Islet of Langerhans (tissue), 1 donor: ENCODE data around the gene CSHL1.

Experiments used
- FAIRE-seq: peaks from one replicate; lab custom pipeline; 2011; peaks lifted over from hg19 to GRCh38; lab: Jason Lieb, UNC

CSHL1 gene

DNA sequence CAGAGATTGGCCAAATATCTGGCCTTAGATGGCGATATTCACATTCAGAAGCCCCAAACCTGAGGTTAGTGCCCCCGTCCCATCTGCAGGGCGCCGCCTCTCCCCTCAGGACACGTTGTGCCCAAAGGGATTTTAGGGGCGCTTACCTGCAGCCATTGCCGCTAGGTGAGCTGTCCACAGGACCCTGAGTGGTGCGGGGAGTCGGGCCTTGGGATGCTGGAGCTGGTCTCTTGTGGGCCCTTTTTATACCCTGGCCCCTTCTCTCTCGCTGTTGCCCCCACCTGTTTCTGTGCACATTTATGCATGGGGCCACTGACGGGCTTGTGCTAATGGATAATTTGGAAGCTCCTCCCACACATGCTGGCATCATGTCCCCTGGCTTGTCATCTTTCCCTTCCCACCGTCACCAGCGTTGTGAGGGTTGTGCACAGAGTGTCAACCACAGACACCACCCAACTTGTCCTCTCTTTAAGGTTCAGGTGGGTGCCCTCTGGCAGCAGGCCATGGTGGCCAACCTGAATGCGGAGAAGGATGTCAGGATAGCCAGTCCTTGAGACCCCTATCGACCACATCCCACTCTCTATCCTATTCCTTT, at the start of gene CSHL1:
CSHL1 (minus strand) TSS at position 218 of the 595 bp plus-strand sequence; CDS start at position 156, 62 bp downstream.
- no peak for FAIRE-seq

DNA sequence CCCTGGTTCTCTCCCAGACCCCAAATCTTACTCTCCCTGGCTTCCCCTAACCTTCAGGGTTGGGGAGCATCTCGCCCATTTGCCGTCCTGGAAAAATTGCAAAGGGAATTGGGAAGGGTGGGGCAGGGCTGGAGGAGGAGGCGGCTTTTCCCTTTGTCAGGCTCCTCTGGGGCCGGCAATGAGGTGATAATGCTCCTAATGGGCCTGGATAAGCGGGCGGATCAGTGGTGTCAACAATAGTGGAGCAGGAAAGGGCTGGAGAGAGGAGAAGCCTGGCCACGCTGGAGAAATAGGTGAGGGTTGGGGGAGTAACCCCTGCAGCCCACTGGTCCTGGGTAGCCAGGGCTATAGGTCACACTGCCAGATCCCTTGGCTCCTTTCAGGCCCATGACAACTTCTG, 49.4 kb upstream of the CSHL1 start:
- FAIRE-seq, result no peak

DNA sequence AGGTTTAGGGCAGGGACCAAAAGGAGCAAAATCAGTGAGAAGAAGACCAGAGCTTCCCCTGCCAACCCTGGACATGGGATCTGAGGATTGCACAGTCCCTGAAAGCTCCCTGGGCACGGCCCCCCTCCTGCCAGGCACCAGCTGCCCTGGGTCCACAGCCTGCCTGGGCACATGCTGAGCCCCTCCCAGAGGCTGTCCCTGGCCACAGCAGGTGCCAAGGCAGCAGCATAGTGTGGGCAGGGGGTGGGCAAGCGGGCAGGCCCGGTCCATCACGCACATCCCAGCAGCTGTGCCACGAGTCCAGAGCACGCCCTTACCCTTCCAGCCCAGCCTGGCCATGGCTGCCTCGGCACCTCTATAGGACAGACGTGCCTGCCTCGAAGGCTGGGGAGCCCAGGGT, 48.9 kb upstream of the CSHL1 start:
- no peak for FAIRE-seq

DNA sequence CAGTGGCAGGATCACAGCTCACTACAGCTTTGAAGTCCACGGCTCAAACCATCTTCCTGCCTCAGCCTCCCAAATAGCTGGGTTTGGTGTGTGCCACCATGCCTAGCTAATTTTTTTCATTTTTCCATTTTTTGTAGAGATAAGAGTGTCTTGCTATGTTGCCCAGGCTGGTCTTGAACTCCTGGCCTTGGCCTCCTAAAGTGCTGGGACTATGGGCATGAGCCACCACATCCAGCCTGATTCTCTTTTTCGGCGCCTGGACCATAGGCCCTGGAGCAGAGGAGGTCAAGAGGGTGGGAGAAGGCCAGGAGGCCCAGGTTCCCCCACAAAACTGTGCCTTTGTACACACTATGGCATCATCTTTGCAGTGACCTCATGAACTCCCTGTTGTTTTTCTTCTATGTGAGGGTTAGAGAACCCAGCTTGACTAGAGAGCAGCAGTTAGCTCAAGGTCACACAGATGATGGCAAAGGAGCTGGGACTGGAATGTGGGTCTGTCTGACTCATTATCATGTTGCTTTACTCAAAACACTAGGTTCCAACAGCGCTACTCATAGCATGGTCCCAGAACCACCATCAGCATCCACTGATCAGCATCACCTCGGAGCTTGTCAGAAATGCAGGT, 45.4 kb upstream of the CSHL1 start:
- no peak for FAIRE-seq

DNA sequence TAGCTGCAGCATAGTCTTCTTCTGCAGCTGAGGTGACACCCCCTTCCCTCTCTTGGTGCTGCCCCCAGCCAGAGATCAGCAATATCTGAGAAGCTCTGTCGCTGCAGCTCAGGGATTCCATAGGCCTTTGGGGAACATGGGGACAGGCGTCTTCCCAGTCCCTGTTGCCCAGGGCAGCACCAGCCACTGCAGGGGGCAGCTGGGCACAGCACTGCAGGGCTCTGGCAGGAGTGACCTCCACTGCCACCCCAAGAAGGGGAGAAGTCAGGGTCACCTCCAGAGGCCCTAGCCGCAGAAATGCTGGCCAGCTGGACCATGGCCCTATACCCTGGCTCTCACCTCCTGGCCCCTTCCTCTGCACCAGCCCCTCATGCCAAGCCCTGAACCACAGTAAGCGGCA, 44.7 kb upstream of the CSHL1 start:
- no peak for FAIRE-seq

DNA sequence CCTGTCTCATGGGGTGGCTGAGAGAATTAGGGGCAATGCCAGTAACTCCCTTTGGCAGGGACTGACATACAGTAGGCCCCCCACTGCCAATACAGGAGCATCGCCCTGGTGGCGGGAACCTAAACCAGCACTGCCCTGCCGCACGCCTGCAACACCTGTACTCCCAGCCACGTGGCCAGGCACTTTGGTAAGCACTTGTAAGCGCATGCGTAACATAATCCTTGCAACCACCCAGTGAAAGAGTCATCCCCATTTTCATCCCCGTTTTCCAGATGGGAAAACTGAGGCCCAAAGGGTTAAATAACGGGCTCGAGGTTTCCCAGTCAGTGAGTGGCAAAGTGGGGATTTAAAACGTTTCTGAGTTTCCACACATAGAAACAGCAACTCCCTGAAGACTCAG, 44.2 kb upstream of the CSHL1 start:
- FAIRE-seq, result no peak

DNA sequence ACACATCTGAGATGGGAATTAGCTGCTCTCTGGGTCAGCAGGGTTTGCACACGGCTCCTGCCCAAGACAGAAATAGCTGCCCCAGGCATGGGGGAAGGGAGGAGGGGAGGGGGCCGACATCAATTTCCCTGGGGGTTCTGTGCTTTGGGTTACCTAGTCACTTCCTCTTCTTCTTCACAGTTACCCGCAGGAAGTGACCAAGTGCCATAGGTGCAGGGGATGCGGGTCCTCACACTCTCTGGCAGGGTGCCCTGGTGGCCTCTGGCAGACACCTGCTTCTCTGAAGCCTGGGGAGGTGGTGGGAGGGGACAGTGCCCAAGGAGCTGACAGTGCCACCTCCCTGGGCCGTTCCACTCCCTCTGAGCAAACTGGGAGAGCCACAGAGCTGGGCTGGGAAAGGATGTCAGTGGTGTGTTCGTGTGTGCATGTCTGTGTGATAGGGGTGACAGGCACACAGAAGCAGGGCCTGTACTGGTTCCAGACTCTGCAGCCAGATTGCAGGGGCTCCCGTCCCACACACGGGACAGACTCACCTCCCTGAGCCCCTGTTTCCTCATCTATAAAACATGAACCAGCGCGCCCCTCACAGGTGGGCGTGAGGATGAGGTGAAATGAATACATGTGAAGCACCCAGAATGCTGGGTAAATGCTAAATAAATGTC, 43.5 kb upstream of the CSHL1 start:
- no peak for FAIRE-seq

DNA sequence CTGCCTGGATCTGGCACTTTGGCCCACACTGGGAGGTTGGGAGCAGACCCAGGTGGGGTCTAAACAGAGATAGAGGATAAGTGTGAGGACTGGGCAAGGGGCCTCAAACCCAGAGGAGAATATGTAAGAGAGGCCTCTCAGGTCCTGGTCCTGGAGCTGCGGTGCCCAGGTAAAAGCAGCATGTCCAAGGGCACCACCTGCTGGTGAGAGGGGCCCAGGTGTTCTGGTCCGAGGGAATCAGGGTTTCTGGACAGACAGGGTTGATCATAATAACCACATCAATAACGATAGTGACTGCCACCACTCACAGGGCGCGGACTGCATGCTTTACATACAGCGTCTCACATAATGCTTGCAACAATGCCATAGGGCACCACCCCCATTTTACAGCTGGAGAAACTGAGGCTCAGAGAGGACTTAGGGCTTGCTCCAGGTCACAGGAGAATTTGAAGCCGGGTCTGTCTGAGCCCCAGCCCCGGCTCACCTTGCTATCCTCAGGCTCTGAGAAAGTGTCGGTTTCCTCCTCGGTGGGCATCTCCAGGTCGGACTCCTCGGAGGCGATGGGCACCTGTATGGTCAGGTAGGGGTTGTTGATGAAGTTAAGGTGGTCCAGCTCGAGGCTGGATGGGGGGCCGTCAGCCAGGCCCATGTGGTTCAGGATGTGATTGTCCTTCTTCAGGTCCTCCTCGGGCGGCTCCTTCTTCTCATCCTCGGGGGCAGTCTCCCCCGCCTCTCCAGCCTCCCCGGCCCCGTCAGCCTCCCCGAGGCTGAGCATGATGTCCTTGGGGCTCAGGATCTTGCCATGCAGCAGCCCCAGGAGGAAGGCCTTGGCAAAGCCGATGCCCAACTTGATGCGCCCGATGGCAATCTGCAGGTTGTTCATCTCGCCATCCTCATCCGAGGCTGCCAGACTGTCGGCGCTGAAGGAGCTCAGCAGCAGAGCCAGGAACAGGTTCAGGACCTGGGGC, 40.2 kb upstream of the CSHL1 start:
- FAIRE-seq, result no peak

DNA sequence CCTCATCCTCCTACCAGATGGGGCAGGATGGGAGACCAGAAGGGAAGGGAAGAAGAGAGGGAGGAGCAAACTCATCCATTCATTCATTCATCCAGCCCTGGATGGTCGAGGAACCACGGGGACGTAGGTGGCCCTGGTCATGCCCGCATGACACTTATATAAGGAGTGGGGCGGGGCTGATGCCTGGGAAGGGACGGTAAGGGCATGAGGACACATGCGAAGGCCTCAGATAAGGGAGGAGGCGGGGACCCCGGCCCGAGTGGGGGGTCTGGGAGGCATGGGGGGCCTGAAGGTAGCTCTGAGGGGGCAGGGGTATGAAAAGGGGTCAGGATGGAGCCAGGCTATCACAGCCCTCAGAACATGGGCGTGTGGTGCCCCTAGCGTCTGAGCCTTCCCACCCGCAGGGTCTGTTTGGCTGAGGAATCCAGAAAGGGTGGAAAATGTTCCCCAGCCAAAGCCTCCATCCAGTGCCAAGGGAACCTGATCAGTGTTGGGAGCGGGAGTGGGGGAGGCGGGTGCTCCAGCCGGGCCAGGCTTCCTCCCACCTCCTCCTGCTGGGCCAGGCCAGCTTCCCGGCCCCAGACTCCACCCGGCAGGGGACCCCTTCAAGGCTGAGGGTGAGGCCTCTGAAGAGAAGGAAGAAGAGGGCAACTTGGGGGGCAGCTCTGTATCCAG, 38.7 kb upstream of the CSHL1 start:
- FAIRE-seq, result no peak

DNA sequence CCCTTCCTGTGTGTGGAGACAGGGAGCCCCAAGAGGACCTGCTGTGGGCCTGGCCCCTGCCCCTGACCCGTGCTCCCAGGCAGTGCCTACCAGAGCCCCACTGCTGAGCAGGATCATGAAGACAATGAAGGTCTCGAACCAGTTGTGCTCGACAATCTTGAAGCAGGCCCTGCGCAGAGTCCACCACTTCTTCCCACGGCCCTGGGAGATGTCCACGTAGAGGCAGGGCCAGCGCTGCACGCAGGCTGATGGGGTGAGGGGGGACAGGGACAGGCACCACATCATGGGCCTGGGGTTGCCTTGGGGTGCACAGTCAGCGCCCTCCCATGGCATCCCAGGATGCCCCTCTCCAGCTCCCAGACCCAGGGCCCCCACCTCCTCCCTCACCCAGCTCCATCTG, 37.5 kb upstream of the CSHL1 start:
- FAIRE-seq, result no peak

DNA sequence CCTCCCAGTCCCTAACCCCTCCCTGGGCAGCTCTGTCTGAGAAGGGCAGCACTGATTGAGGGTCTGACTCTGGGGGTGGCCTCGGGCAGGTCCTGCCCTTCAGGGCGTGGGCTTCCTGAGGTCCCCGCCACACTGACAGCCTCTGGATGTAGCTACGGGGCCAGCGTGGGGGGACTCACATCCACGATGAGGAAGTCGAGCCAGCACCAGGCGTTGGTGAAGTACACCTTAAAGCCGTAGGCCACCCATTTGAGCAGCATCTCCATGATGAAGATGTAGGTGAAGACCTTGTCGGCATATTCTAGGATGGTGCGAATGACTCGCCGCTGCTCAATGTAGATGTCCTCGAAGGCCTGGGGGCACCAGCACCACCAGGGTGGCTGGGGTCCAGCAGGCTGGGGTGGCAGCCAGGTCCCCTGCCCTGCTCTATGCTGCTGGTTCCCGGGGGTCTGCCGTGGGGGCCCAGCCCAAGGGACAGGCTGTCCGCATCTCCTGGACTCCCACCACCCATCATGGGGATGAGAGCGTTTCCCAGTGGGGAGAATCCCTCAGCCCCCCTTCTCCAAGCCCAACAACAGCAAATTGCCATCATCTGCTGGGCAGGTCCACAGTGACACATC, 36.8 kb upstream of the CSHL1 start:
- FAIRE-seq, result no peak

DNA sequence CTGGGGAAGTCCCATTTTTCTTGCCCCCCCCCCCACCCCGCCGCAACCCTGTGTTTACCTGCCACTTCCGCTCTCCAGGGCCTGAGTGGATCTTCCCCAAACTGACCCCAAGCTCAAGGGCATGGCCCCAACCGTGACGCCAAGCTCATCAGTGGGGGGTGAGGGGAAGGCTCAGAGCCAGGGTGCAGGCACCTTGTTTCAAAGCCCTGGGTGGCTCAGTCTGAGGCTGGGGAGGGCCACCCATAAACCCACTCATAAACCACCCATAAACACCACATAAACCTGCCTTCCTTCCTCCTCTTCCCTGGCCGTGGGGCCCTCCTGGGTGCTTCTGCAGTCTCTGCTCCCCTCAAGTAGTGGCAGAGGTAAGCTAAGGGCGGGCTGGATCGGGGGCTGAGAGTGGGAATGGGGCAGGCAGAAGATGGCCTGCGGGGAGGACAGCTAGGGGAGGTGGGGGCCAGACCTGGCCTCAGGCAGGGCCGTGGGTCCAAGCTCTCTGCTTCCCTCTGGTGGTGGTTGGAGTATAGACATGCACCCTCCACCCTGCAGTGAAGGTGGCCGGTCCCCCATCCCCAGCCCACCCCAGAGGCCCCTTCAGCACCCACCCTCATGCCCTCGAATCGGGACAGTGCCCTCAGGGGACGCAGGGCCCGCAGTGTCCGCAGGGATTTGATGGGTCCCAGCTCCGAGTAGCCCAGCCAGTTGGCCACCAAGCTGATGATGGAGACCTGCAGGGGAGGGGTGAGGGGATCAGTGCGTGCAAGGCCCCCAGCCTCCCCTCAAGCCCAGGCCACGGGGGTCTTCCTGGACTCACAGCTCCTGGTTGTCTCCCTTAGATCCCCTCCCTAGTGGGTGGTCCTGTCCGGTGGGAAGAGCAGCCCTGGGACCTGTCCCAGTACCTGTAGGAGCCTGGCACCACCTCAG, 35.6 kb upstream of the CSHL1 start:
- no peak for FAIRE-seq

DNA sequence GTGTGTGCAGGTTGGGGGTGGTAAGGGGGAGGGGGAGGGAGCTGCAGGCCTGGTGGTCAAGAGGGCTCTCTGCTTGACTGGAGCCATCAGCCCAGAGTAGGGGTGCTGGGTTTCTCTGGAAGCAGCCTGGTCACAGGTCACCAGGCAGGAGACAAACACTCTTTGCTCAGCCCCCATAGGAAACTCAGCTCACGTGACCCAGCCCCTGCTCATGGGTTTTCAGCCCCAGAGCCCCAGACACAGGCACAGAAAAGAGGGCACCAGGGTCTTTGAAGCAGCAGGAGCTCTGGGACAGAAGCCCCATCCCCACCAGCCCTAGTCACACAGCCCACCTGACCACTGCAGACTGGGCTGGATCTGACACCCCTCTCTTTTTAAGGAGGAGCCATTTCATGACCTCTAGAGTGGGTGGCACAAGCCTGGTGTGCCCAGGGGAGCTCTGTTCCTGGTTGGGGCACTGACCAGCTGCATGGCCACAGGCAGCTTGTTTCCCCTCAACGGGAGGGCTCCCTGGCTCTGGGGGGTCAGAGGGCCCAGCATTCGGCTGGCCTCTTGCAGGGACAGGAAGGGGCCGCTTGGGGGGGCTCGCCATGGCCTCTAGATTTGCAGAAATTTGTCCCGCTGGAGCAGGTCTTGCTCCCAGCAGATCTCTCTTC, 34.9 kb upstream of the CSHL1 start:
- no peak for FAIRE-seq

DNA sequence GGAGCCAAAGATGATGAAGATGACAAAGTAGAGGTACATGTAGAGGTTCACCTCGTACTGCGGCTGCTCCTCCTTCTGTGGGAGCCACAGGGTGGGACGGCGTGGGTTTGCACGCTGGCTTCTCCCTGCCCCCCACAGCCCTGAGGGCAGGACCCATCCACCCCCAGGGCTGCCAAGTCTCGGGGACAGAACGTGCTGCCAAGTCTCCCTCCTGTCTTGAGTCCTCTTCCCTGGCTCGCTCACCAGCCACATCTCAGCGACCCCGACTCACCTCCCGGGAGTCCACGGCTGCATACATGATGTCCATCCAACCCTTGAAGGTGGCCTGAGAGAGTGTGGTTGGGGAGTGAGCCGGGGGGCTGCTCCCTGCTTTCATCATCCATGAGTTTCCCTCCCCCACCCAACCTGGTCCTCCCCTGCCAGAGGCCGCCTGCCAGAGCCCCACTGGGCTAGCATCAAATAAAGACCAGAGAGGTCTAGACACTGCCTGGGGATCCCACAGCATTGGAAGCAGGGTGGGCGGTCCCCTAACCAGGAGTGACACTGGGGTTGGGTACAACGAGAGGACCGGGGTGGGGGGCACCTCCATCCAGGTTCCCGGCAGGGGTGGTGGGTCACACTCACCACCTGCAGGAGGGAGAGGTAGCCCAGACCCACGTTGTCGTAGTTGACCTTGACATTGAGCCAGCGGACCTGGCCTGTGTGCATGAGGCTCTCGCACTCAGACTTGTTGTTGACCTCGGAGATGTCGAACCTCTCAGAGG, 33.9 kb upstream of the CSHL1 start:
- no peak for FAIRE-seq

DNA sequence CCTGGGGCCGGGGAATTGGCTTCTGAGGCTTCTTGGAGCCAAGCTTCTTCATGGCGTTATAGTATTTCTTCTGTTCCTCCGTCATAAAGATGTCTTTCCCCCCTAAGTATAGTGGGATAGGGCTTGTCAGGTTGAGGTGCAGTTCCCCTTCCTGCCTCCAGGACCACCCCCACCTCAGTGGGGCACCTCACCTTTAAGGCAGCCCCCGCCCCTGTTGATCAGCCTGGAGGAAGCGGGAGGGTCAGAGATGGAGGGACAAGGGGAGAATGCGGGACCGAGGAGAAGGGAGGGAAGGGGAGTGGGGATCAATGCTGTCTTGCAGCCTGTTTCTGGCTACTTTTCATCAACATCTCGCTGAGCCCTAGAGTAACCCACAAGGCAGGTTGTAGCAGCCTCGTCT, 32.7 kb upstream of the CSHL1 start:
- FAIRE-seq, result no peak

DNA sequence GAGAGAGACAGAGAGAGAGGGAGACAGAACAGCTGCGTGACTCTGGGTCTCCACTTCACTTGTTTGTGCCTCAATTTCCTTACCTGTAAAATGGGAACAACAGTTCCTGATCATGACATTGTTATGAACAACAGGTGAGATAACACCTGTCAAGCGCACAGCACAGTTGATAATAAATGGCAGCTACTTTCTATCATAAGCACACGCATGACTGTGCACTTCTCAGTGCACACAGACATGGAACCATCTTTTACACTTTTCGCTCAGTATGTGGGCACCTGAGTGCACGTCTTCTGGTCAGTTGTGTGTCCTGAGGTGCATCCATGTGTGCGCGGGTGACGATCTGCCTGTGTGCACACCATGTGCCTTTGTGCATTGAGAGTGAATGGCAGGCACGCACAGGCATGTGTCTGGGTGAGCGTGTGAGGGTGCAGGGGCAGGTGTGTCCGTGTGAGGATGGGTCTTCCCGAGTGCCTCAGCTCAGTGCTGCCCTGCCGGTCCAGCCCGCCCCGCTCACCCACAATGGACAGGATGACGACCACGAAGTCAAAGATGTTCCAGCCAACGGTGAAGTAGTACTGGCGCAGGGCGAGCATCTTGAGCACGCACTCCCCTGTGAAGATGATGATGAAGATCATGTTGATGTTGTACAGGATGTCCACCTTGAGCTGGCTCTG, 31.4 kb upstream of the CSHL1 start:
- FAIRE-seq, result no peak

DNA sequence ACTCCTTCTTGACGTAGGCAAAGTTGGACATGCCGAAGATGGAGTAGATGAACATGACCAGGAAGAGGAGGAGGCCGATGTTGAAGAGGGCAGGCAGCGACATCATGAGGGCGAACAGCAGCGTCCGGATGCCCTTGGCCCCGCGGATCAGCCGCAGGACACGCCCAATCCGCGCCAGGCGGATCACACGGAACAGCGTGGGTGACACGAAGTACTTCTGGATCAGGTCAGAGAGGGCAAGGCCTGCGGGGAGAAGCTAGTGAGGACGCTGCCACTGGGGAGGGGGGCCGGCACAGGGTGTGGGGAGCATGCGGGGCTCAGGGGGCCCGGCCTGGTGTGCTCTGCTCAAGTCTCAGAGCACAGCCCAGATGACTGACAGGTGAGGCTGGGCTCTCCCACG, 30.7 kb upstream of the CSHL1 start:
- no peak for FAIRE-seq

DNA sequence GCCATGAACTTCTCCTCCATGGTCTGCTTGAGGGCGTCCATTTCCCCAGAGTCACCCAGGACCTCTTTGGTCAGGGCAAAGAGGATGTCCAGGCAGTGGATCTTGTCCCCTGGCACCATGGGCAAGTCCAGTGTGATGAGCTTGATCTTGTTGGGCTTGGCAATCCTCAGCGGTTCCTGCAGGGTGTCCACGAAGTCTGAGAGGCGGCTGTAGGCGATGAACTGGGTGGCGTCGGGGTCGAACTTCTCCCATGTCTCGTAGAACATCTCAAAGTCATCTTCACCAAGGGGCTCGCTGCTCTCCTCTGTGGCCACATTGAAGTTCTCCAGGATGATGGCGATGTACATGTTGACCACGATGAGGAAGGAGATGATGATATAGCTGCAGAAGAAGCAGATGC, 30.1 kb upstream of the CSHL1 start:
- FAIRE-seq, result no peak

DNA sequence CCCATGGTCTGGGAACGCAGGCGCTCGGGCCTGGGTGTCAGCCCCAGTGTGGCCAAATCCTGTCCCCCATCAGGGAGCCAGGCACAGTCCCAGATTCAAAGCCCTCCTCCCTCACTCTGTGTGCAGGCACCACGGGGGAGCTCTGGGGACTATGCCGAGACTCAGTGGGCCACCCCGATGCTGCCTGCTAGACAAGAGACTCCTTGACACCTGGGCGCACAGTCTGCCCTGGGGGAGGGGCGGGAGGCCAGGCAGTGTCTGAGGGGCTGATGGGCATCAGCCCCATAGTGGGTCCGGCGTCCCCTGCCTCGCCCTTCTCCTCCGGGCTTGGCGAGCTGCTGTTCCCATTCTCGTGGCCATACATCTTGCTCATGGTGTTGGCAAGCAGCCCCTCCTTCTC, 29.5 kb upstream of the CSHL1 start:
- FAIRE-seq, result no peak
